ENCODE data around the gene POLE4. TPM values are rescaled to one million over a fixed set of nuclear protein-coding genes. Genes with fewer than 3 reads are reported as not detected.

Gene POLE4
- total RNA-seq, 1 experiment from 2014 or later = 117 TPM

DNA sequence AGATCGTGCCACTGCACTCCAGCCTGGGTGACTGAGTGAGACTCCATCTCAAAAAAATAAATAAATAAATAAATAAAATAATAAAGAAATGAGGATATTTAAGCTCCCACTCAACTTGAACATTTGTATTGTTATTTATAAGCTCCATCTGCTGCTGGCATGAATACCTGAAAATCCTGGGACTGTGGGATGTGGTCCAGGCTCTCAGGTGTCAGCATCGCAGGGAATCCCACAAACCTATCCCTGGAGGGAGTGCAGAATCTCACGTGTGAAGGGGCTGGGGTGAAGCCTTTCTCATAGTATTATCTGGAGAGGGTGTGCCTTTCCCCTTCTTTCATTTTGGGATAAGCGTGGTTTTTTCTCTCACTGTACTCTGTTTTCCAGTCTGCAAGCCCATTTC lies 47.4 kb upstream of the POLE4 start:
- H3K36me3 Mint-ChIP-seq (ENCODE audit: insufficient read depth, unreplicated experiment) = no peaks in the 10 kb centered on the region

GRCh38 chr2:74915743-74916142 lies 42.7 kb upstream of the POLE4 start:
- Mint-ChIP-seq H3K9me3 (ENCODE audit: unreplicated experiment) (no peaks in the 10 kb centered on the region), H3K36me3 (ENCODE audit: insufficient read depth, unreplicated experiment) (no peaks in the 10 kb centered on the region), H3K4me3 (ENCODE audit: unreplicated experiment) (no peak overlapping the region), H3K27ac (ENCODE audit: low read depth, unreplicated experiment) (peak overlapping the region; percentile 44), H3K4me1 (ENCODE audit: insufficient read depth, unreplicated experiment) (peaks cover 29% of the 10 kb centered on the region), H3K27me3 (ENCODE audit: insufficient read depth, unreplicated experiment) (no peaks in the 10 kb centered on the region)
- CTCF ChIA-PET = interaction anchor here (0.9 to 1.3 kb wide), 2 partner anchors 68 to 201 kb away, joined by 3 to 7 read pairs; no protein-coding TSS in a partner anchor
- TF ChIP-seq CTCF (IDR thresholded peaks at IDR 0.05; ENCODE audit: unreplicated experiment) = no peak
- BruUV-seq (replicated peaks) = no TSS peak
- DNase-seq (ENCODE audit: unreplicated experiment) = no peak
- POLR2A ChIA-PET = interaction anchor here (0.5 kb wide), 1 partner anchor 23 kb away, joined by 3 read pairs; no protein-coding TSS in a partner anchor
- intact Hi-C loops (cut with micrococcal nuclease) = loop anchor here (10.0 kb wide), 1 partner anchor 489 kb away; no protein-coding TSS in a partner anchor

More for the DNA sequence above, 47.4 kb upstream of the POLE4 start:
- Mint-ChIP-seq H3K9me3 (ENCODE audit: unreplicated experiment) (no peaks in the 10 kb centered on the region), H3K27me3 (ENCODE audit: insufficient read depth, unreplicated experiment) (no peaks in the 10 kb centered on the region), H3K4me1 (ENCODE audit: insufficient read depth, unreplicated experiment) (peaks cover 10% of the 10 kb centered on the region), H3K27ac (ENCODE audit: low read depth, unreplicated experiment) (no peak overlapping the region), H3K4me3 (ENCODE audit: unreplicated experiment) (no peak overlapping the region)
- ChIA-PET POLR2A (interaction anchor here (0.7 kb wide), 1 partner anchor 168 kb away, joined by 4 read pairs; no protein-coding TSS in a partner anchor), CTCF (no interaction called here)
- no peak for DNase-seq (ENCODE audit: unreplicated experiment)
- no TSS peak for BruUV-seq (replicated peaks)
- TF ChIP-seq CTCF (IDR thresholded peaks at IDR 0.05; ENCODE audit: unreplicated experiment) = no peak
- intact Hi-C loops (cut with micrococcal nuclease) = loop anchor here (10.0 kb wide), 1 partner anchor 494 kb away; no protein-coding TSS in a partner anchor

- no peak for TF ChIP-seq CTCF (IDR thresholded peaks at IDR 0.05; ENCODE audit: unreplicated experiment)
- H3K4me1 Mint-ChIP-seq (ENCODE audit: insufficient read depth, unreplicated experiment) = peaks cover 29% of the 10 kb centered on the region
- peak overlapping the region; percentile 44 for H3K27ac Mint-ChIP-seq (ENCODE audit: low read depth, unreplicated experiment)
- peak overlapping the region; percentile 4 for H3K4me3 Mint-ChIP-seq (ENCODE audit: unreplicated experiment)
- ChIA-PET CTCF (interaction anchor here (0.5 to 1.3 kb wide), 4 partner anchors 68 to 718 kb away, joined by 3 to 7 read pairs (median 3); no protein-coding TSS in a partner anchor), POLR2A (interaction anchor here (0.5 kb wide), 1 partner anchor 22 kb away, joined by 3 read pairs; no protein-coding TSS in a partner anchor)
- H3K9me3 Mint-ChIP-seq (ENCODE audit: unreplicated experiment) = no peaks in the 10 kb centered on the region
- H3K36me3 Mint-ChIP-seq (ENCODE audit: insufficient read depth, unreplicated experiment) = no peaks in the 10 kb centered on the region
- no TSS peak for BruUV-seq (replicated peaks)
- intact Hi-C loops (cut with micrococcal nuclease) = loop anchor here (10.0 kb wide), 1 partner anchor 488 kb away; no protein-coding TSS in a partner anchor
- no peaks in the 10 kb centered on the region for H3K27me3 Mint-ChIP-seq (ENCODE audit: insufficient read depth, unreplicated experiment)
- no peak for DNase-seq (ENCODE audit: unreplicated experiment)
Measured at GRCh38 chr2:74916394-74916793, 42.0 kb upstream of the POLE4 start.

- CTCF ChIA-PET = interaction anchor here (1.0 to 1.3 kb wide), 3 partner anchors 20 to 227 kb away, joined by 3 read pairs; no protein-coding TSS in a partner anchor
- no peaks in the 10 kb centered on the region for H3K9me3 Mint-ChIP-seq (ENCODE audit: unreplicated experiment)
- POLR2A ChIA-PET = interaction anchor here (0.6 kb wide), 1 partner anchor 46 kb away, joined by 3 read pairs; no protein-coding TSS in a partner anchor
- DNase-seq (ENCODE audit: unreplicated experiment) = peak; percentile 56
- no peak overlapping the region for H3K27ac Mint-ChIP-seq (ENCODE audit: low read depth, unreplicated experiment)
- peaks cover 29% of the 10 kb centered on the region for H3K4me1 Mint-ChIP-seq (ENCODE audit: insufficient read depth, unreplicated experiment)
- no peaks in the 10 kb centered on the region for H3K27me3 Mint-ChIP-seq (ENCODE audit: insufficient read depth, unreplicated experiment)
- intact Hi-C loops (cut with micrococcal nuclease) = loop anchor here (10.0 kb wide), 1 partner anchor 487 kb away; no protein-coding TSS in a partner anchor
- H3K36me3 Mint-ChIP-seq (ENCODE audit: insufficient read depth, unreplicated experiment) = no peaks in the 10 kb centered on the region
- BruUV-seq (replicated peaks) = no TSS peak
- no peak for TF ChIP-seq CTCF (IDR thresholded peaks at IDR 0.05; ENCODE audit: unreplicated experiment)
- H3K4me3 Mint-ChIP-seq (ENCODE audit: unreplicated experiment) = no peak overlapping the region
Measured at GRCh38 chr2:74917702-74918619, 40.5 kb upstream of the POLE4 start.
